Fibroblast of villous mesenchyme (primary cell): ENCODE data around the gene OXSR1. TPM values are rescaled to one million over a fixed set of nuclear protein-coding genes. Genes with fewer than 3 reads are reported as not detected.

Source experiments
- DNase-seq: peaks from one replicate; pipeline ENCODE4 v3.0.0-alpha.2; 2010; ENCODE audit warnings: low read depth
- H3K4me3 ChIP-seq: 2 replicates; pipeline ENCODE4 v1.5.1; 2011; ENCODE audit warnings: low read depth, mild to moderate bottlenecking, low read length
- total RNA-seq: library from RNA; depleted of rRNA; stranded (reverse); fragments of >200 nt; gene quantifications from 2 replicates; pipeline ENCODE4 v1.2.3, GENCODE V29; 2012
- TF ChIP-seq, protein P1 (sequence below): IDR thresholded peaks from 2 replicates; pipeline ENCODE4 v1.5.1; 2012; ENCODE audit warnings: low read depth, mild to moderate bottlenecking, low read length; ENCODE audit not compliant: insufficient read depth

The OXSR1 gene
- total RNA-seq, 1 donor: 68.2 TPM

DNA sequence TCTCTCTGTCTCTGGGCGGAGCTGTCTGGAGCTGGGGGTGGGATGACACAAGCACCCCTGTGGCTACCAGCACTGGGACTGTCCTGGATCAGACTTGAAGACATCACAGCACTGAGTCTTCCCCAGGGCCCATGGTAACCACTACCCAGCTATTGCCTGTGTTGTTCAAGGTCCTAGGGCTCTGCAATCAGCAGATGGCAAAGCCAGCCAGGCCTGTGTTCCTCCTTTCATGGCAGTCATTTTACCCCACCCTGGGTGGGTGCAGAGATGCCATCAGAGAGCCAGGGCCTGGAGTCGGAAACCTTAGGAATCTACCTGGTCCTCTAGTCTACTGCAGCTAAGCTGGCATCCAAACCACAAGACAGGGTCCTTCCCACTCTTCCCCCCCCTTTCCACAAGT, 38.4 kb downstream of the OXSR1 start:
- no peak for DNase-seq
- TF ChIP-seq, protein P1, sequence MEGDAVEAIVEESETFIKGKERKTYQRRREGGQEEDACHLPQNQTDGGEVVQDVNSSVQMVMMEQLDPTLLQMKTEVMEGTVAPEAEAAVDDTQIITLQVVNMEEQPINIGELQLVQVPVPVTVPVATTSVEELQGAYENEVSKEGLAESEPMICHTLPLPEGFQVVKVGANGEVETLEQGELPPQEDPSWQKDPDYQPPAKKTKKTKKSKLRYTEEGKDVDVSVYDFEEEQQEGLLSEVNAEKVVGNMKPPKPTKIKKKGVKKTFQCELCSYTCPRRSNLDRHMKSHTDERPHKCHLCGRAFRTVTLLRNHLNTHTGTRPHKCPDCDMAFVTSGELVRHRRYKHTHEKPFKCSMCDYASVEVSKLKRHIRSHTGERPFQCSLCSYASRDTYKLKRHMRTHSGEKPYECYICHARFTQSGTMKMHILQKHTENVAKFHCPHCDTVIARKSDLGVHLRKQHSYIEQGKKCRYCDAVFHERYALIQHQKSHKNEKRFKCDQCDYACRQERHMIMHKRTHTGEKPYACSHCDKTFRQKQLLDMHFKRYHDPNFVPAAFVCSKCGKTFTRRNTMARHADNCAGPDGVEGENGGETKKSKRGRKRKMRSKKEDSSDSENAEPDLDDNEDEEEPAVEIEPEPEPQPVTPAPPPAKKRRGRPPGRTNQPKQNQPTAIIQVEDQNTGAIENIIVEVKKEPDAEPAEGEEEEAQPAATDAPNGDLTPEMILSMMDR: no peak
- H3K4me3 ChIP-seq: no peak overlapping the region

DNA sequence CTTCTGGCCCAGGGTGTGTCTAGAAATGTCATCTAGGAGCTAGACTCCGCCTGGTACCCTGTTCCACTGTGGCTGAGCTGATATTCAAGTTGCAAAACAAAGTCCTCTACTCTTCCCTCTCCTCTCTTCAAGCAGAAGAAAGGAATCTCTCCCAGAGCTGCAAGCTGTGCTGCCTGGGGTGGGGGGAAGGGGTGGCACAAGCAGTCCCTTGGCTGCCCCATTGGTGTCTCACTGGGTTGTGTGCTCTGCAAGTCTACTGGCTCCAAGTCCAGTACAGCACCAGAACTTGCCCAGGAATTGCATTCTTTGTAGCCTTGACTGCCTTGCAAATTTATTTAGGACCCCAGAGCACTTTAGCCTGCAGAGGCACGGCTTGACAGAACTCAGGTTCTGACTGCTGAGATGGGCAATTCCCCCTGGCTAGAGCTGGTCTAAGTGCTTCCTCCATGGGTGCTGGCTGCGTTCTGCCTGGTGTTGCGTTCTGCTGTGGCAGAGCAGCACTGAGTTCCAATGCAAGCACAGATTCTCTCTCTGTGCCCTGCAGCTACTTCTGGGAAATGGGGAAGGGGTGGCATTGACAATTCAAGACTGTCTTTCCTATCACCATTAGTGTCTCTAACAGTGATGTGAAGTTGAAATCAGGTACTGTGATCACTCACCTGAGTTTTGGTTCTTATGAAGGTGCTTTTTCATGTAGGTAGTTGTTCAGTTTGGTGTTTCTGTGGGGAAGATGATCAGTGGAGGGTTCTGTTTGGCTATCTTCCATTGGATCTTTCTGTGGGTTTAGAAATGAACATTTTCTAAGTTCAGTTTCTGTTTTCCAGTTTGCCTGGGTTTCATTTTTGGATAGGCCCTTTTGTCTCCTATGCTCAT, 39.5 kb downstream of the OXSR1 start:
- no peak overlapping the region for H3K4me3 ChIP-seq
- no peak for DNase-seq
- TF ChIP-seq, protein P1: no peak

DNA sequence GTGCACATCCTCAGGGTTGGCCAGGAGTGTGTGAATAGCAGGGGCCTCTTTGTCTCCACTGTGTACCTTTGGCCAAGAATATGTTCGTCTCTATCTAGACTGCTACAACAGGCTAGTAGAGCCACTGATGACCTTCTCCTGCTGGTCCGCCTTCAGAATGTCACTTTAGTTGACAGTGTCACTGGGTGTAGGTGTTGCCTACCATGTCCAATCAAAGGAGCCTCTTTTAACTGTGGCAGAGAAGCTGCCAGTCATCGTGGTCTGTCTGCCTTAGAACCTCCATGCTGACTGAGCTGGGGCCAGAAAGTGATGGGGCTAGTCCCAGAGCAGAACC, 40.1 kb downstream of the OXSR1 start:
- H3K4me3 ChIP-seq: no peak overlapping the region
- DNase-seq: no peak
- TF ChIP-seq, protein P1: no peak

DNA sequence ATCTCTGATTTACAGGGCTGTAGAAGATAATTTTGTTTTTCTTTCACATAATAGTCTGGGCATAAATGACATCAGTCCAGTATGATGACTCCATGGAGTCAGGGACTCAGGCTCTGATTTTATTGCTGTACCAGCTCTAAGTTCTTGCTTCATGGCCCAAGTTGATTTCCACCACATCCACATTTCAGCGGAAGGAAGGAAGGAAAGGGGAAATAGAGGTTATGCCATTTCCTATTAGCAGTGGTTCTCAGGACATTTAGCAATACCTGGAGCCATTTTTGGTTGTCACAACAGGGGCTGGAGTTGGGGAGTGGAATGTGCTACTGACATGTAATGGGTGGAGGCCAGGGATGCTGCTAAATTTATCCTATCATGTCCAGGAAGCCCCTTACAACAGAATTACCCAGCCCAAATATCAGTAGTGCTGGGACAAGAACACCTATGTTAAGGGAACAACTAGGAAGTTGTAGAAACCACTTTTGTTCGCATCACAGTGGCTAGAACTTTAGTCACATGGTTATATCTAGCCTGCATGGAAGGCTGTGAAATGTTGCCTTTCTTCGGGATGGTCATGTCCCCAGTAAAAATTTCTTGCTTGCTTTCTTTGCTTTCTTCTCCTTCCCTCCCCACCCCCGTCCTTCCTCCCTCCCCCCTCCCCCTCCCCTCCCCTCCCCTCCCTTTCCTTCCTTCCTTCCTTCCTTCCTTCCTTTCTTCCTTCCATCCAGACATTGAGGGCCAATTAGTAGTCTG, 42.1 kb downstream of the OXSR1 start:
- no peak for DNase-seq
- no peak overlapping the region for H3K4me3 ChIP-seq
- TF ChIP-seq, protein P1: no peak

DNA sequence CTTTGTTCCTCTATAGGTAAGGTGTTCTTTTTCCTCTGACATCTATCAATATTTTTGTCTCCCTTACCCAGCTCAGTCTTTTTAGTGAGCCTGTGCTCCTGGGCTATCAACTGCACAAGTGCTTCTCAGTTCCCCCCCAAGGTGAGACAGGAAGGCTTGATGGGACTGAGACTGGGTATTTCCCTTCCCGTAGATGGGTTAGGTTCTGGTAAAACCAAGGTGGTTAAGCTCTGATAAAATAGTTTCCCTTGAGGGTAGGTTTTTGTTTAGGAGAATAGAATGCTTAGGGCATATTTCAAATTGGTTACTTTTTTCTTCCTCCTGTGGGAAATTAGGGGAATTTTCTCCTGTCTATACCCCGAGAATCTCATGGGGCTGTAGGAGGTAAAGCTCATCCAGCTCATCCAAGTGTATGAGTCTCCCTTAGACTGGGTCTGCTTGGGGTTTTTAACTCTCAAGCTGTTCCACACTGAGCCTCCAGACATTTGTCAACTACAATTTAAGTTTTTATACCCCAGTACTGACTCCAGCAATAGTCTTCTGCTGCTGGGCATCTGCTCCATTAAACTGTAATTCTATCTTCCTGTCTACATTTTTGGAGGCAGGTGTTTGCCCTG, 44.9 kb downstream of the OXSR1 start:
- TF ChIP-seq, protein P1: no peak
- H3K4me3 ChIP-seq: no peak overlapping the region
- no peak for DNase-seq

DNA sequence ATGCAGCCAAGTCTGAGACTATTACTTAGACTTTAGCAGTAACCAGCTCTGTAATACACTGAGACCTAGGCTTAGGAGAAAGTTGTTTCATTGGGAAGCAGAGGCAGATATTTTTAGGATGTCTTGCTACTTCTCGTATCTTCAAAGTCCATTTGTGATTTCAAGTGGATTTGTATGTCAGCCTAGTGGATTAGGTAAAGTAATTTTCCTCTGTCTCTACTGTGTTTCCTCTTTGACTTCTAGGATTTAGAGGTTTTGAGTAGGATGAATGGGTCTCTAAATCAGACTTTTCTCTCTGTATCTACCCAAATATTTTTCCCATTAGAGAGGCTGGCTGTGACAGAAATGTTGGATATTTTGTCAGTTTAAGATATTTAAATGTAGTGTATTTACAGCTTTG, 46.8 kb downstream of the OXSR1 start:
- TF ChIP-seq, protein P1: no peak
- H3K4me3 ChIP-seq: no peak overlapping the region
- DNase-seq: no peak
